HUES48 (cell line): ENCODE results near the gene VPREB1.
"Not testable (repeated sequence)": the region's sequence is repeated elsewhere in the genome, so short reads cannot be mapped to it uniquely, and the experiment has no call there.

Source experiments
- H3K27ac ChIP-seq: one replicate; pipeline ENCODE4 v1.7.0; 2013; ENCODE audit warnings: low read depth, low read length, inconsistent platforms
- H3K27me3 ChIP-seq: 2 replicates; pipeline ENCODE4 v1.6.1; 2013; ENCODE audit warnings: mild to moderate bottlenecking, low read length; ENCODE audit not compliant: control insufficient read depth, insufficient read depth
- H3K36me3 ChIP-seq: 2 replicates; pipeline ENCODE4 v1.6.1; 2013; ENCODE audit warnings: low read length; ENCODE audit not compliant: control insufficient read depth, insufficient read depth
- H3K4me1 ChIP-seq: 2 replicates; pipeline ENCODE4 v1.6.1; 2013; ENCODE audit warnings: mild to moderate bottlenecking, low read length; ENCODE audit not compliant: control insufficient read depth, insufficient read depth
- H3K4me3 ChIP-seq: 2 replicates; pipeline ENCODE4 v1.5.1; 2013; ENCODE audit warnings: mild to moderate bottlenecking, low read depth, low read length
- H3K9ac ChIP-seq: 2 replicates; pipeline ENCODE4 v1.6.1; 2013; ENCODE audit warnings: mild to moderate bottlenecking, low read depth, low read length, moderate library complexity
- H3K9me3 ChIP-seq: 2 replicates; pipeline ENCODE4 v1.6.1; 2013; ENCODE audit warnings: low read length; ENCODE audit not compliant: control insufficient read depth, insufficient read depth

The VPREB1 gene

GRCh38 chr22:22235558-22235957 is 9.0 kb upstream of the VPREB1 start:
- Histone ChIP-seq H3K9me3 (no peaks in the 10 kb centered on the region), H3K4me1 (no peaks in the 10 kb centered on the region), H3K36me3 (no peaks in the 10 kb centered on the region), H3K27ac (no peak overlapping the region), H3K9ac (no peak overlapping the region), H3K27me3 (peaks cover 99% of the 10 kb centered on the region), H3K4me3 (no peak overlapping the region)

DNA sequence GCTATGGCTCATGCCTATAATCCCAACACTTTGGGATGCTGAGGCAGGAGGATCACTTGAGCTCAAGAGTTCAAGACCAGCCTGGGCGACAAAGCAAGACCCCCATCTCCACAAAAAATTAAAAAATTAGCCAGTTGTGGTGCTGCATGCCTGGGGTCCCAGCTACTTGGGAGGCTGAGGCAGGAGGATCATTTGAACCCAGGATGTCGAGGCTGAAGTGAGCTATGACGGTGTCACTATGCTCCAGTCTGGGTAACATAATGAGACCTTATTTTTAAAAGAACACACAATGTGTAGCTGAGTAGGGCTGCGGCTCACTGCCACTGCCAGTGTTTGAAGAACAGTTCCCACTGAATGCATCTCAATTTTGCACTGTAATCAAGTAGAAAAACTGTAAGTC is 7.1 kb upstream of the VPREB1 start:
- no peaks in the 10 kb centered on the region for H3K9me3 ChIP-seq
- H3K27ac ChIP-seq: no peak overlapping the region
- H3K9ac ChIP-seq: no peak overlapping the region
- H3K4me1 ChIP-seq: no peaks in the 10 kb centered on the region
- no peak overlapping the region for H3K4me3 ChIP-seq
- H3K36me3 ChIP-seq: no peaks in the 10 kb centered on the region
- peaks cover 98% of the 10 kb centered on the region for H3K27me3 ChIP-seq

- Histone ChIP-seq H3K9ac (no peak overlapping the region), H3K9me3 (no peaks in the 10 kb centered on the region), H3K36me3 (no peaks in the 10 kb centered on the region), H3K27me3 (peaks cover 98% of the 10 kb centered on the region), H3K27ac (no peak overlapping the region), H3K4me3 (no peak overlapping the region), H3K4me1 (no peaks in the 10 kb centered on the region)
These were observed 5.2 kb upstream of the VPREB1 start for GRCh38 chr22:22239311-22239939.

- Histone ChIP-seq H3K4me3 (no peak overlapping the region), H3K4me1 (no peaks in the 10 kb centered on the region), H3K27me3 (peaks cover 98% of the 10 kb centered on the region), H3K9ac (no peak overlapping the region), H3K9me3 (no peaks in the 10 kb centered on the region), H3K36me3 (no peaks in the 10 kb centered on the region), H3K27ac (no peak overlapping the region)
These were observed 3.1 kb upstream of the VPREB1 start for GRCh38 chr22:22241554-22241898.

DNA sequence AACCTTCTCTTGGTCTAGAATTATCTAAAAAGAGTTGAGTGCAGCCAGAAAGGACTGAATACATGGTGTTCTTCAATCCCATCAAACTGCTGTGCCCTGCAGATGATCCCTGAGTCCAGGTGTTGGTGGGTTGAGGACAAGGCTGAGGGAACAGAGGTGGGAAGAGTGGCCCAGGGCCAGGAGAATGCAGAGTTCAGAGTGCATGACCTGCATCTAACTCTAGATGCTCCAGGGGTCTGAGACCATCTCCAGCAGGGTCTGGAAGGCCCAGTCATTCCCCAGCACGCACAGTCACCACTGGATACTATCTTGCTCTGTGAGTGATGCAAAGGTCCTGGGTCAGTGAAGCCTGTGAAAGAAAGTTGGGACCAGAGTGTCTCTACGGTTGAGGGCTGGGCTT is 2.1 kb upstream of the VPREB1 start:
- Histone ChIP-seq H3K9me3 (no peaks in the 10 kb centered on the region), H3K36me3 (no peaks in the 10 kb centered on the region), H3K27me3 (peaks cover 98% of the 10 kb centered on the region), H3K4me3 (no peak overlapping the region), H3K4me1 (no peaks in the 10 kb centered on the region), H3K9ac (no peak overlapping the region), H3K27ac (no peak overlapping the region)

DNA sequence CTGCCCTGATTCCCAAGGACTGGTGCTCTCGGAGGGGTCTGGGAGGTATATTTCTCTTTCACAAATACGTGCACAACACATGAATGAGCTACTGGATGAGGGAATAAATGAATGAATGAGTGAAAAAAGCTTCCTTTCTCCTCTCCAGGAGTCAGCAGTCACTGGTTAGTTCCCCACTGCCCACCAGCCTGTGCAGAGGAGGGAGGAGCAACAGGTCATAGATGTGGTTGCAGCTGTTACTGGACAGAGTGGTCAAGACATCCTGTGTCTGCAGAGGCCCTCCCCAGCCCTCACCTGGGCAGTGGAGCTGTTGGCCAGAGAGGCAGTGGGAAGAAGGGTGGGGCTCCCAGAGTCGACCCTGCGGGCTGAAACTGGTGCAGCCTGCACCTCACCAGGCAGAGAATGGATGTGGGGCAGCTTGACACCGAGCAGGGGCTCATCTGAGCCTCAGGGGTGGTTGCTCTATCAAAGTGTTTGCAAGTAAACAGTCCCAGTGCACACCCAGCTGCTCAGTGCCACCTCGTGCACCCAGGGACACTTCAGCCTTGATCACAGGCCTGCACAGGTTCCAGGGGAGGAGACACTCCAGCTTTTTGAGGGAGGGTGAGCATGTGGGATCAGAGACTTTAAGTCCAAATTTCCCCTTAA is 1.4 kb upstream of the VPREB1 start:
- Histone ChIP-seq H3K4me3 (no peak overlapping the region), H3K36me3 (no peaks in the 10 kb centered on the region), H3K27me3 (peaks cover 98% of the 10 kb centered on the region), H3K4me1 (no peaks in the 10 kb centered on the region), H3K27ac (no peak overlapping the region), H3K9me3 (no peaks in the 10 kb centered on the region), H3K9ac (no peak overlapping the region)

GRCh38 chr22:22245256-22245909 is 797 bp downstream of the VPREB1 start:
- Histone ChIP-seq H3K27me3 (peaks cover 99% of the 10 kb centered on the region), H3K4me1 (no peaks in the 10 kb centered on the region), H3K9me3 (no peaks in the 10 kb centered on the region), H3K27ac (no peak overlapping the region), H3K36me3 (no peaks in the 10 kb centered on the region), H3K9ac (no peak overlapping the region), H3K4me3 (no peak overlapping the region)

DNA sequence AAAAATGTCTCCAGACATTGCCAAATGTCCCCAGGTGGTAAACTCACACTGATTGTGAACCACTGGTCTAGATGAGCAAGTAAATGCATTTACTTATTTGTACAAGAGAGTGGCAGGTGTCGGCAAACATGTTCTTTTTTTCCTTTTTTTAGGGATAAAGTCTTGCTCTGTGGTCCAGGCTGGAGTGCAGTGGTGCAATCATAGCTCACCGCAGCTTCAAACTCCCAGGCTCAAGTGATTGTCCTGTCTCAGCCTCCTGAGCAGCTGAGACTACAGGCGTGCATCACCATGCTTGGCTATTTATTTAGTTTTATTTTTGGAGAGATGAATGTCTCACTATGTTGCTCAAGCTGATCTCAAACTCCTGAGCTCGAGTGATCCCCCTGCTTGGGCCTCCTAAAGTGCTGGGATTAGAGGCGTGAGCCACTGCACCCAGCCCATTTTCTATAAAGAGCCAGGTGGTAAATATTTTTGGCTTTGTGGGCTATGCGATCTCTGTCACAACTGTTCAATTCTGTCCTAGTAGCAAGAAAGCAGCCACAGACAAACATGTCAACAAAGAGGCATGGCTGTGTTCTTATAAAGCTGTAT is 1.4 kb downstream of the VPREB1 start:
- Histone ChIP-seq H3K9me3 (no peaks in the 10 kb centered on the region), H3K36me3 (no peaks in the 10 kb centered on the region), H3K27ac (no peak overlapping the region), H3K4me1 (no peaks in the 10 kb centered on the region), H3K4me3 (no peak overlapping the region), H3K27me3 (peaks cover 98% of the 10 kb centered on the region), H3K9ac (no peak overlapping the region)

DNA sequence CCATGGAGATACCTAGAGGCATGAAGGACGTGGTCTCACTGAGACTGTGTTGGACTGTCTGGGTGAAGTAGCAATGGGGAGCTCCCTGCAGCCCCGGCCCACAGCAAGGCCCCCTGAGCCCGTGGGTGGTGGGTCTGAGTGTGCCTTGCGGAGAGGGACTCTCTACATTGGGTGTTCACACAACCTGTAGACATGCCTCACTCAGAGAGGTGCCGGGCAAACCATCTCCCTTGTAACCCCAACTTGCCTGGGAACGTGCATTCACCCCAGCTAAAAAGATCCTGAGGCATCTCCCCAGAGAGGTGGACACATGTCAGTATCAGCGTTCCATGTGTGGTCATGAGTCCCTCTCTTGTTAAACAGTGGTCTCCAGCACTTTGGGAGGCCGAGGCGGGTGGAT is 2.1 kb downstream of the VPREB1 start:
- H3K4me1 ChIP-seq: no peaks in the 10 kb centered on the region
- H3K9me3 ChIP-seq: no peaks in the 10 kb centered on the region
- H3K27ac ChIP-seq: no peak overlapping the region
- no peak overlapping the region for H3K4me3 ChIP-seq
- H3K27me3 ChIP-seq: peaks cover 94% of the 10 kb centered on the region
- H3K9ac ChIP-seq: no peak overlapping the region
- H3K36me3 ChIP-seq: no peaks in the 10 kb centered on the region

DNA sequence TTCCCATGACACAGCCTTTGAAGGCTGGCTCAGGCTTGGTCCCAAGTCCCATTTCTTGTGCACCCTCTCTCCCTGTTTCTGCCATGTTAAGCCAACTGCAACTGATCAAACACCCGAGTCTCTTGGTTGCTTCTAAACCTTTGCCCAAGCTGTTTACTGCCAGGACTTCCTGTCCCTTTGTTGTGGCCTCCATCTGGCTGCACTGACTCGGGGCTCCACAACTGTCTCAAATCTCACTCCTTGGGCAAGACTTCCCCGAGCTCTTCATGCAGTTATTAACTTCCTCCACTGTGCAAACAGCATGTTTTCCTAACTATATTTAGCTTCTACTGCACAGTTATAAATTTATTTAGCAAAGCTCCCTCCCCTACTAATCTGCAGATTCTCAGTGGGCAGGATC is 4.3 kb downstream of the VPREB1 start:
- Histone ChIP-seq H3K4me1 (no peaks in the 10 kb centered on the region), H3K36me3 (no peaks in the 10 kb centered on the region), H3K9ac (no peak overlapping the region), H3K27ac (no peak overlapping the region), H3K4me3 (no peak overlapping the region), H3K9me3 (no peaks in the 10 kb centered on the region), H3K27me3 (peaks cover 76% of the 10 kb centered on the region)

DNA sequence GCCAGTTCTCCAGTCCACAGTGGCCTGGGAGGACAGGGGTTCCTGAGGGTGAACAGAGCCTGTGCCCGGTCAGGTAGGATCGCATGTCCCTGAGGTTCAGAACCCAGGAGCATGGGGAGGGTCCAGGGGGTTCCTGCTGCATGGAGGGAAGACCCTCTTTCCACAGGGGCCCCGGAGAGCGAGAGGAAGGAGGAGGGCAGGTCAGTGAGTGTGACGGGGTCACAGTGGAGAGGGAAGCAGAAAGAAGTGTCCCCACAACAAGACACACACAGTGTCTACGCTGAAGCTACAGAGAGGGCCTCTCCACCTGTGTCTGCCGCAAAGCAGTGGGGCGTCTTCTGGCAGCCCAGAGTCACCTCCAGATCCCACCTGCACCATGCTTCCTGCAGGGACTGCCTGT is 6.1 kb downstream of the VPREB1 start:
- not testable (repeated sequence) for H3K4me3 ChIP-seq, H3K4me1 ChIP-seq, H3K9ac ChIP-seq, H3K27ac ChIP-seq, H3K36me3 ChIP-seq, H3K9me3 ChIP-seq
- peaks cover 73% of the 10 kb centered on the region for H3K27me3 ChIP-seq
